ENCODE results near the gene SLCO3A1. TPM values are rescaled to one million over a fixed set of nuclear protein-coding genes. Genes with fewer than 3 reads are reported as not detected.

Gene SLCO3A1
- total RNA-seq, 1 donor = 5.4 TPM

DNA sequence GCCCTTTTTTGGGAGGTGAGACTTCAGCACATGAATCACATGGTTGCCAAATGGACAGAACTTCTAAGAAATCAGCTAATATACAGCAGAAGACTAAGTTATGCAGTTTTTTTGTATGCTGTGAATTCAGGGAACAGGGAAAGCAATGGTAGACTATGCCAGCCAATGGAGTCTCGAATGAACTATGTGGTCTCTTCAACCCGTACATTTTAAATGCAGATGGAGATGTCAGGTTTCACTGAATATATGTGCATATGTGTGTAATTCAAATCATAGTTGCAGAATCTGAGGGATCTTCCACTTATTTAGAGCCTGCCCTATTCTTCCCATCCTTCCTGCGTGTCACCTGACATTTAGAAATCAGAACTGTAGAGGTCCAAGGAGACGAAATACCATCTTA is 187.9 kb downstream of the SLCO3A1 start:
- Histone ChIP-seq H3K27ac (ENCODE audit: low read depth, low read length) (no peak overlapping the region), H2AFZ (ENCODE audit: low read length) (no peak overlapping the region), H3K9me3 (ENCODE audit: low read depth, low read length) (no peaks in the 10 kb centered on the region), H3K36me3 (ENCODE audit: insufficient read depth, low read length) (no peaks in the 10 kb centered on the region), H3K27me3 (ENCODE audit: insufficient read depth, low read length) (no peaks in the 10 kb centered on the region), H4K20me1 (ENCODE audit: insufficient read depth, low read length) (peaks cover 2% of the 10 kb centered on the region), H3K4me1 (ENCODE audit: insufficient read depth, low read length) (no peaks in the 10 kb centered on the region), H3K4me2 (ENCODE audit: insufficient read depth, low read length) (no peak overlapping the region), H3K79me2 (ENCODE audit: insufficient read depth, low read length) (no peaks in the 10 kb centered on the region), H3K4me3 (ENCODE audit: insufficient read depth, low read length) (no peak overlapping the region)
- TF ChIP-seq, protein P1, sequence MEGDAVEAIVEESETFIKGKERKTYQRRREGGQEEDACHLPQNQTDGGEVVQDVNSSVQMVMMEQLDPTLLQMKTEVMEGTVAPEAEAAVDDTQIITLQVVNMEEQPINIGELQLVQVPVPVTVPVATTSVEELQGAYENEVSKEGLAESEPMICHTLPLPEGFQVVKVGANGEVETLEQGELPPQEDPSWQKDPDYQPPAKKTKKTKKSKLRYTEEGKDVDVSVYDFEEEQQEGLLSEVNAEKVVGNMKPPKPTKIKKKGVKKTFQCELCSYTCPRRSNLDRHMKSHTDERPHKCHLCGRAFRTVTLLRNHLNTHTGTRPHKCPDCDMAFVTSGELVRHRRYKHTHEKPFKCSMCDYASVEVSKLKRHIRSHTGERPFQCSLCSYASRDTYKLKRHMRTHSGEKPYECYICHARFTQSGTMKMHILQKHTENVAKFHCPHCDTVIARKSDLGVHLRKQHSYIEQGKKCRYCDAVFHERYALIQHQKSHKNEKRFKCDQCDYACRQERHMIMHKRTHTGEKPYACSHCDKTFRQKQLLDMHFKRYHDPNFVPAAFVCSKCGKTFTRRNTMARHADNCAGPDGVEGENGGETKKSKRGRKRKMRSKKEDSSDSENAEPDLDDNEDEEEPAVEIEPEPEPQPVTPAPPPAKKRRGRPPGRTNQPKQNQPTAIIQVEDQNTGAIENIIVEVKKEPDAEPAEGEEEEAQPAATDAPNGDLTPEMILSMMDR (IDR thresholded peaks at IDR 0.05; ENCODE audit: extremely low read depth, low read depth, low read length) = no peak
- no peak for DNase-seq (ENCODE audit: insufficient read length, low spot score, missing footprints)

DNA sequence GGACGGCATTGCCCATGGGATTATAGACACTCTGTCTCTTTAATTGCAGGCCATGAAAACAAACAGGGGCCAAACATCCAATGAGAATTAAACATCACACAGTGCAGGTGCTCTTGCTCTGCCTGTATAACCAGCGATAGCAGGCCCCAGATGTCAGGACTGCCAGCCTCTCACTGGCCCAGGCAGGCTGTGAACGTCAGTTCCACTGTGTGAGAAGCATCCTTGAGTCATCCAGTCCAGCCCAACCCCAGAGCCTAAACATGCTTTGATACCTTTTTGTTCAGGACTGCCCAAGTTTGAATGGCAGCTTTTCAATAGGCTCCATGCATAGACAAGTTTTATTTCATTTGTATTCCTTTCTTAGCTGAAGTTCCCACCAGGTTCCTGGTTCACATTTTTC is 189.8 kb downstream of the SLCO3A1 start:
- peaks cover 3% of the 10 kb centered on the region for H4K20me1 ChIP-seq (ENCODE audit: insufficient read depth, low read length)
- no peak overlapping the region for H2AFZ ChIP-seq (ENCODE audit: low read length)
- no peaks in the 10 kb centered on the region for H3K9me3 ChIP-seq (ENCODE audit: low read depth, low read length)
- no peak for DNase-seq (ENCODE audit: insufficient read length, low spot score, missing footprints)
- no peaks in the 10 kb centered on the region for H3K36me3 ChIP-seq (ENCODE audit: insufficient read depth, low read length)
- H3K4me1 ChIP-seq (ENCODE audit: insufficient read depth, low read length) = no peaks in the 10 kb centered on the region
- TF ChIP-seq, protein P1 (IDR thresholded peaks at IDR 0.05; ENCODE audit: extremely low read depth, low read depth, low read length) = no peak
- no peak overlapping the region for H3K4me2 ChIP-seq (ENCODE audit: insufficient read depth, low read length)
- no peaks in the 10 kb centered on the region for H3K27me3 ChIP-seq (ENCODE audit: insufficient read depth, low read length)
- H3K4me3 ChIP-seq (ENCODE audit: insufficient read depth, low read length) = no peak overlapping the region
- no peak overlapping the region for H3K27ac ChIP-seq (ENCODE audit: low read depth, low read length)
- H3K79me2 ChIP-seq (ENCODE audit: insufficient read depth, low read length) = no peaks in the 10 kb centered on the region

DNA sequence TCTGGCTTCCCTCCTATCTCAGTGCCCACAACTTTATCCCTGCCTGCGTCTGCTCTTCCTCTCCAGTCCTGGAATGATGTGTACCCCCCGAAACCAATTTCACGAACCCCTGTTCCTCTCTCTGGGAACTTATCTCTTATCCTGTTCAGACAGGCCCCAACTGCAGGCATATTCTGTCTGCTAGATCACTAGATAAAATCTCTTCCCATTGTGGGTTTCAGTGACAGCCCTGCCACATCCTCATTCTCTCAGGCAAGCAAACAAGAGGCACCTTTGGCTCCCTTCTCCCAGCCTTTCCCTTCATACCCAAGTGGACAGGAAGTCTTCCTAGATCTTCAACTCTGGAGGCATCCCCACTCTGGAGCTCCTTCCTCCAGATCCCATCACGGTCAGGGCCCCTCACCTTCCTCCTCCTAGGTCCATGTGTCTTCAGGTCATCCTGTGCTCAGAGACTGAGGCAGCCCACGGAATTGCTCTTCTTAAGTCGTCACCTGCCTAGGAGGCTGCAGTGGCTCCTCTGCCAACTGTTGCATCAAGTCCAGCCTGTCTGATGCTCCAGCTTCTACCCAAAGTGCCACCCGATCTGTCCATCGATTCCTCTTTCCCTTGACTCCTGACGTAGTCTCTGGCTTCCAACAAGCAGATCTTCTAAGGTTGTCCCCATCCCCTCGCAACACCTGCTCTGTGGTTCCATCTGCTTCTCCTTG is 190.8 kb downstream of the SLCO3A1 start:
- TF ChIP-seq, protein P1 (IDR thresholded peaks at IDR 0.05; ENCODE audit: extremely low read depth, low read depth, low read length) = no peak
- Histone ChIP-seq H3K9me3 (ENCODE audit: low read depth, low read length) (no peaks in the 10 kb centered on the region), H3K4me2 (ENCODE audit: insufficient read depth, low read length) (no peak overlapping the region), H3K27me3 (ENCODE audit: insufficient read depth, low read length) (no peaks in the 10 kb centered on the region), H2AFZ (ENCODE audit: low read length) (no peak overlapping the region), H3K27ac (ENCODE audit: low read depth, low read length) (no peak overlapping the region), H3K4me3 (ENCODE audit: insufficient read depth, low read length) (no peak overlapping the region), H3K79me2 (ENCODE audit: insufficient read depth, low read length) (no peaks in the 10 kb centered on the region), H3K4me1 (ENCODE audit: insufficient read depth, low read length) (no peaks in the 10 kb centered on the region), H4K20me1 (ENCODE audit: insufficient read depth, low read length) (peaks cover 6% of the 10 kb centered on the region), H3K36me3 (ENCODE audit: insufficient read depth, low read length) (no peaks in the 10 kb centered on the region)
- DNase-seq (ENCODE audit: insufficient read length, low spot score, missing footprints) = no peak

DNA sequence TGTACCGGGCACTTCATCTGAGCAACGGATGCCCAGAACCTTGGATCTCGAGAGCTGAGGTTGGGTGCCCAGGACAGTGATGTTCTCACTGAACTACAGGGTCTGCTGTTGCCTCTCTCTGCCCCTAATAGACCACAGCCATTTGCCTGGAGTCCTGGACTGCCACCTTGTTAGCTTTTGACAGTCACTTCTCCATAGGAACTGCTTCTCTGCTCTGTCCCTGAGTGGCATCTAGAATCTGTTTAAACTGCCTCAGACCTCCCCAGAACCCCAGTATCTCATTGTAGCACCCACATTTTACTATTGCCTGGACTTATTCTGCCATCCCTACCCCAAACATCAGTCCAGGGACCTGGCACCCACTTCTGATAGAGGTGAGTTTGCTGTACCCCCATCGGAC is 194.4 kb downstream of the SLCO3A1 start:
- Histone ChIP-seq H3K4me3 (ENCODE audit: insufficient read depth, low read length) (no peak overlapping the region), H3K4me2 (ENCODE audit: insufficient read depth, low read length) (no peak overlapping the region), H4K20me1 (ENCODE audit: insufficient read depth, low read length) (peaks cover 11% of the 10 kb centered on the region), H3K9me3 (ENCODE audit: low read depth, low read length) (no peaks in the 10 kb centered on the region), H3K79me2 (ENCODE audit: insufficient read depth, low read length) (no peaks in the 10 kb centered on the region), H3K4me1 (ENCODE audit: insufficient read depth, low read length) (no peaks in the 10 kb centered on the region), H2AFZ (ENCODE audit: low read length) (no peak overlapping the region), H3K36me3 (ENCODE audit: insufficient read depth, low read length) (no peaks in the 10 kb centered on the region), H3K27ac (ENCODE audit: low read depth, low read length) (no peak overlapping the region), H3K27me3 (ENCODE audit: insufficient read depth, low read length) (no peaks in the 10 kb centered on the region)
- TF ChIP-seq, protein P1 (IDR thresholded peaks at IDR 0.05; ENCODE audit: extremely low read depth, low read depth, low read length) = no peak
- no peak for DNase-seq (ENCODE audit: insufficient read length, low spot score, missing footprints)
